ENCODE data around the gene KCNAB2.

Gene KCNAB2

DNA sequence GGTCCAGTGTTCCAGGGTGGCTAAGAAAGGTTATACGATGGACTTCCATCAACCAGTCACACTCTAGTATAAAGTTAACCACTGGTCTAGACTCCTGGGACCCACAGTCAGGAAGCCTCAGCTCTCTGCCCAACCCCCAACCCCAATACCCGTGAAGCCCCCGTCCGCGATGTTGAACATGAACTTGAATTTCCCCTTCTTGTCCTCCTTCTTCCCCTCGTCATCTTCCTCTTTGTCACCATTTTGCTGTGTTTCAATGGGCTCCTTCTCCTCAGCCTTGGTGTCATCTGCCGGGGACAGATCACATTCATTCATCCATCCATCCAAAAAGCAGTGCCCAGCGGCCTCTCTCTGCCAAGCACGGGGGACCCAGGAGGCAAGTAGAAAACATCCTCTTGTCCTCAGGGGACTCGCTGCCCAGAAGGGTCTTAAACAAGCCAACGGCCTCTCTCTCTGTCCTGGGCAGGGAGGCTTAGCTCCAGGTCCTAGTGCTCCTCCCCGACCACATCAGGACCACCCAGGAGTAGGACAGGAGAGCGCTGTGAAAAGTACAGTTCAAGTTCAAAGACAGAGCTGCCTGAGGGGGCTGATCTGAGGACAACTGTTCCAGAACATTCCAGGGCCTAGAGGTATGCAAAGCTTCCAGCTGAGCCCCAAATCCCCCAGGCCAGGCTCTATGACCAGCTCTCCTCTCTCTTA lies 66.5 kb downstream of the KCNAB2 start:
- no peak for ATAC-seq
- TF ChIP-seq GLIS3 (CRISPR knock-in tag; IDR thresholded peaks at IDR 0.05) (no peak), ESRRG (CRISPR knock-in tag; IDR thresholded peaks at IDR 0.05) (no peak), ZNF70 (CRISPR knock-in tag; IDR thresholded peaks at IDR 0.05) (no peak), TOX (CRISPR knock-in tag; IDR thresholded peaks at IDR 0.05; ENCODE audit: borderline replicate concordance) (no peak), ZNF8 (CRISPR knock-in tag; IDR thresholded peaks at IDR 0.05) (no peak), ISL1 (CRISPR knock-in tag; IDR thresholded peaks at IDR 0.05) (no peak), SNAI2 (CRISPR knock-in tag; IDR thresholded peaks at IDR 0.05) (no peak), RARB (CRISPR knock-in tag; IDR thresholded peaks at IDR 0.05) (no peak), PPARA (CRISPR knock-in tag; IDR thresholded peaks at IDR 0.05; ENCODE audit: borderline replicate concordance) (no peak), ARNTL (CRISPR knock-in tag; IDR thresholded peaks at IDR 0.05; ENCODE audit: borderline replicate concordance, low read depth) (no peak), ZFP30 (CRISPR knock-in tag; IDR thresholded peaks at IDR 0.05) (no peak), CSDC2 (CRISPR knock-in tag; IDR thresholded peaks at IDR 0.05) (no peak), ZNF565 (CRISPR knock-in tag; conservative IDR thresholded peaks at IDR 0.05; ENCODE audit: low read depth) (no peak), OSR1 (CRISPR knock-in tag; IDR thresholded peaks at IDR 0.05) (no peak), ZFP3 (CRISPR knock-in tag; IDR thresholded peaks at IDR 0.05) (no peak)
- TF ChIP-seq, protein P1, sequence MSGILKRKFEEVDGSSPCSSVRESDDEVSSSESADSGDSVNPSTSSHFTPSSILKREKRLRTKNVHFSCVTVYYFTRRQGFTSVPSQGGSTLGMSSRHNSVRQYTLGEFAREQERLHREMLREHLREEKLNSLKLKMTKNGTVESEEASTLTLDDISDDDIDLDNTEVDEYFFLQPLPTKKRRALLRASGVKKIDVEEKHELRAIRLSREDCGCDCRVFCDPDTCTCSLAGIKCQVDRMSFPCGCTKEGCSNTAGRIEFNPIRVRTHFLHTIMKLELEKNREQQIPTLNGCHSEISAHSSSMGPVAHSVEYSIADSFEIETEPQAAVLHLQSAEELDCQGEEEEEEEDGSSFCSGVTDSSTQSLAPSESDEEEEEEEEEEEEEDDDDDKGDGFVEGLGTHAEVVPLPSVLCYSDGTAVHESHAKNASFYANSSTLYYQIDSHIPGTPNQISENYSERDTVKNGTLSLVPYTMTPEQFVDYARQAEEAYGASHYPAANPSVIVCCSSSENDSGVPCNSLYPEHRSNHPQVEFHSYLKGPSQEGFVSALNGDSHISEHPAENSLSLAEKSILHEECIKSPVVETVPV (CRISPR knock-in tag; IDR thresholded peaks at IDR 0.05) = no peak
- TF ChIP-seq, protein P2, sequence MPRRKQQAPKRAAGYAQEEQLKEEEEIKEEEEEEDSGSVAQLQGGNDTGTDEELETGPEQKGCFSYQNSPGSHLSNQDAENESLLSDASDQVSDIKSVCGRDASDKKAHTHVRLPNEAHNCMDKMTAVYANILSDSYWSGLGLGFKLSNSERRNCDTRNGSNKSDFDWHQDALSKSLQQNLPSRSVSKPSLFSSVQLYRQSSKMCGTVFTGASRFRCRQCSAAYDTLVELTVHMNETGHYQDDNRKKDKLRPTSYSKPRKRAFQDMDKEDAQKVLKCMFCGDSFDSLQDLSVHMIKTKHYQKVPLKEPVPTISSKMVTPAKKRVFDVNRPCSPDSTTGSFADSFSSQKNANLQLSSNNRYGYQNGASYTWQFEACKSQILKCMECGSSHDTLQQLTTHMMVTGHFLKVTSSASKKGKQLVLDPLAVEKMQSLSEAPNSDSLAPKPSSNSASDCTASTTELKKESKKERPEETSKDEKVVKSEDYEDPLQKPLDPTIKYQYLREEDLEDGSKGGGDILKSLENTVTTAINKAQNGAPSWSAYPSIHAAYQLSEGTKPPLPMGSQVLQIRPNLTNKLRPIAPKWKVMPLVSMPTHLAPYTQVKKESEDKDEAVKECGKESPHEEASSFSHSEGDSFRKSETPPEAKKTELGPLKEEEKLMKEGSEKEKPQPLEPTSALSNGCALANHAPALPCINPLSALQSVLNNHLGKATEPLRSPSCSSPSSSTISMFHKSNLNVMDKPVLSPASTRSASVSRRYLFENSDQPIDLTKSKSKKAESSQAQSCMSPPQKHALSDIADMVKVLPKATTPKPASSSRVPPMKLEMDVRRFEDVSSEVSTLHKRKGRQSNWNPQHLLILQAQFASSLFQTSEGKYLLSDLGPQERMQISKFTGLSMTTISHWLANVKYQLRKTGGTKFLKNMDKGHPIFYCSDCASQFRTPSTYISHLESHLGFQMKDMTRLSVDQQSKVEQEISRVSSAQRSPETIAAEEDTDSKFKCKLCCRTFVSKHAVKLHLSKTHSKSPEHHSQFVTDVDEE (CRISPR knock-in tag; IDR thresholded peaks at IDR 0.05) = no peak
- TF ChIP-seq, protein P3, sequence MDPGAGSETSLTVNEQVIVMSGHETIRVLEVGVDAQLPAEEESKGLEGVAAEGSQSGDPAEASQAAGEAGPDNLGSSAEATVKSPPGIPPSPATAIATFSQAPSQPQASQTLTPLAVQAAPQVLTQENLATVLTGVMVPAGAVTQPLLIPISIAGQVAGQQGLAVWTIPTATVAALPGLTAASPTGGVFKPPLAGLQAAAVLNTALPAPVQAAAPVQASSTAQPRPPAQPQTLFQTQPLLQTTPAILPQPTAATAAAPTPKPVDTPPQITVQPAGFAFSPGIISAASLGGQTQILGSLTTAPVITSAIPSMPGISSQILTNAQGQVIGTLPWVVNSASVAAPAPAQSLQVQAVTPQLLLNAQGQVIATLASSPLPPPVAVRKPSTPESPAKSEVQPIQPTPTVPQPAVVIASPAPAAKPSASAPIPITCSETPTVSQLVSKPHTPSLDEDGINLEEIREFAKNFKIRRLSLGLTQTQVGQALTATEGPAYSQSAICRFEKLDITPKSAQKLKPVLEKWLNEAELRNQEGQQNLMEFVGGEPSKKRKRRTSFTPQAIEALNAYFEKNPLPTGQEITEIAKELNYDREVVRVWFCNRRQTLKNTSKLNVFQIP (CRISPR knock-in tag; IDR thresholded peaks at IDR 0.05; ENCODE audit: borderline replicate concordance, low read depth) = no peak
- TF ChIP-seq, protein P4, sequence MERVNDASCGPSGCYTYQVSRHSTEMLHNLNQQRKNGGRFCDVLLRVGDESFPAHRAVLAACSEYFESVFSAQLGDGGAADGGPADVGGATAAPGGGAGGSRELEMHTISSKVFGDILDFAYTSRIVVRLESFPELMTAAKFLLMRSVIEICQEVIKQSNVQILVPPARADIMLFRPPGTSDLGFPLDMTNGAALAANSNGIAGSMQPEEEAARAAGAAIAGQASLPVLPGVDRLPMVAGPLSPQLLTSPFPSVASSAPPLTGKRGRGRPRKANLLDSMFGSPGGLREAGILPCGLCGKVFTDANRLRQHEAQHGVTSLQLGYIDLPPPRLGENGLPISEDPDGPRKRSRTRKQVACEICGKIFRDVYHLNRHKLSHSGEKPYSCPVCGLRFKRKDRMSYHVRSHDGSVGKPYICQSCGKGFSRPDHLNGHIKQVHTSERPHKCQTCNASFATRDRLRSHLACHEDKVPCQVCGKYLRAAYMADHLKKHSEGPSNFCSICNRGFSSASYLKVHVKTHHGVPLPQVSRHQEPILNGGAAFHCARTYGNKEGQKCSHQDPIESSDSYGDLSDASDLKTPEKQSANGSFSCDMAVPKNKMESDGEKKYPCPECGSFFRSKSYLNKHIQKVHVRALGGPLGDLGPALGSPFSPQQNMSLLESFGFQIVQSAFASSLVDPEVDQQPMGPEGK (CRISPR knock-in tag; IDR thresholded peaks at IDR 0.05; ENCODE audit: borderline replicate concordance) = no peak
- TF ChIP-seq, protein P5, sequence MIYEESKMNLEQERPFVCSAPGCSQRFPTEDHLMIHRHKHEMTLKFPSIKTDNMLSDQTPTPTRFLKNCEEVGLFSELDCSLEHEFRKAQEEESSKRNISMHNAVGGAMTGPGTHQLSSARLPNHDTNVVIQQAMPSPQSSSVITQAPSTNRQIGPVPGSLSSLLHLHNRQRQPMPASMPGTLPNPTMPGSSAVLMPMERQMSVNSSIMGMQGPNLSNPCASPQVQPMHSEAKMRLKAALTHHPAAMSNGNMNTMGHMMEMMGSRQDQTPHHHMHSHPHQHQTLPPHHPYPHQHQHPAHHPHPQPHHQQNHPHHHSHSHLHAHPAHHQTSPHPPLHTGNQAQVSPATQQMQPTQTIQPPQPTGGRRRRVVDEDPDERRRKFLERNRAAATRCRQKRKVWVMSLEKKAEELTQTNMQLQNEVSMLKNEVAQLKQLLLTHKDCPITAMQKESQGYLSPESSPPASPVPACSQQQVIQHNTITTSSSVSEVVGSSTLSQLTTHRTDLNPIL (CRISPR knock-in tag; IDR thresholded peaks at IDR 0.05; ENCODE audit: low read depth) = no peak

DNA sequence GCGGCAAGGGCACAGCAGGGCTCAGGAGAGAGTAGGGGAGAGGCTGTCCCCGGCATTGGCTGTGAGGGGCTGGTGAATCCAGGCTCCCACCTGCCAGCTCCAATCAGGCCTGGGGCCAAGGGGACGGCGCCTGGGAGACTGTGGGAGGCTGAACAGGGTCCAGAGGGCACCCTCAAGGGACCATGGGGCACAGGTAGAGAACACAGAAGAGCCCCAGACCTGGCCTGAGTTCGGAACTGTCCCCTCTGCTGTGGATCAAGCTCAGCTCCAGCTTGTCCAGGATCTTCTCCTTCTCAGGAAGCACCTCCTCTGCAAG lies 67.0 kb downstream of the KCNAB2 start:
- TF ChIP-seq CSDC2 (CRISPR knock-in tag; IDR thresholded peaks at IDR 0.05) (no peak), ZNF8 (CRISPR knock-in tag; IDR thresholded peaks at IDR 0.05) (no peak), TOX (CRISPR knock-in tag; IDR thresholded peaks at IDR 0.05; ENCODE audit: borderline replicate concordance) (no peak), RARB (CRISPR knock-in tag; IDR thresholded peaks at IDR 0.05) (no peak), ARNTL (CRISPR knock-in tag; IDR thresholded peaks at IDR 0.05; ENCODE audit: borderline replicate concordance, low read depth) (no peak), ESRRG (CRISPR knock-in tag; IDR thresholded peaks at IDR 0.05) (no peak), ZNF70 (CRISPR knock-in tag; IDR thresholded peaks at IDR 0.05) (no peak)
- TF ChIP-seq, protein P5 (CRISPR knock-in tag; IDR thresholded peaks at IDR 0.05; ENCODE audit: low read depth) = no peak
- TF ChIP-seq, protein P4 (CRISPR knock-in tag; IDR thresholded peaks at IDR 0.05; ENCODE audit: borderline replicate concordance) = no peak
- TF ChIP-seq, protein P2 (CRISPR knock-in tag; IDR thresholded peaks at IDR 0.05) = no peak

More for the DNA sequence above, 67.0 kb downstream of the KCNAB2 start:
- no peak for ATAC-seq

Data from SK-N-SH treated with all-trans-retinoic acid at 6 μM for 48 hours (cell line).